ENCODE data around the gene RPLP2. TPM values are rescaled to one million over a fixed set of nuclear protein-coding genes. Genes with fewer than 3 reads are reported as not detected.

The RPLP2 gene
- total RNA-seq, 4 donors from 2014 or later: 314 to 600 (median 440) TPM

GRCh38 chr11:790721-791564 is 18.8 kb upstream of the RPLP2 start:
- H3K9me3 ChIP-seq: no peaks in the 10 kb centered on the region
- in situ Hi-C loops (cut with MboI; ENCODE audit: low sequenced_read_pairs in 4 of 4) (no loop called here), intact Hi-C loops (cut with DNase I; ENCODE audit: low total_unique reads) (no loop called here)
- TF ChIP-seq POLR2A (IDR thresholded peaks at IDR 0.05) (no peak), CTCF (IDR thresholded peaks at IDR 0.05 in 4 of 5, conservative IDR thresholded peaks at IDR 0.05 in 1 of 5) (no peak)
- no peak for DNase-seq
- no peaks in the 10 kb centered on the region for H3K36me3 ChIP-seq
- H3K27ac ChIP-seq: no peak overlapping the region
- peaks cover 41 to 59% (median 55%) of the 10 kb centered on the region in 3 donors for H3K27me3 ChIP-seq
- H3K4me3 ChIP-seq: no peak overlapping the region
- peaks cover 3 to 10% of the 10 kb centered on the region in 2 donors for H3K4me1 ChIP-seq
- no peak for ATAC-seq

- Histone ChIP-seq H3K9me3 (no peaks in the 10 kb centered on the region), H3K36me3 (no peaks in the 10 kb centered on the region), H3K27ac (no peak overlapping the region), H3K27me3 (peaks cover 41 to 60% (median 55%) of the 10 kb centered on the region in 3 donors), H3K4me3 (no peak overlapping the region), H3K4me1 (peaks cover 4 to 19% of the 10 kb centered on the region in 2 donors)
- DNase-seq (no peak), ATAC-seq (no peak)
- no peak for TF ChIP-seq POLR2A (IDR thresholded peaks at IDR 0.05)
- no peak for TF ChIP-seq CTCF (IDR thresholded peaks at IDR 0.05 in 4 of 5, conservative IDR thresholded peaks at IDR 0.05 in 1 of 5)
- intact Hi-C loops (cut with DNase I; ENCODE audit: low total_unique reads): no loop called here
- in situ Hi-C loops (cut with MboI; ENCODE audit: low sequenced_read_pairs in 4 of 4): no loop called here
These were observed 17.9 kb upstream of the RPLP2 start for GRCh38 chr11:791658-792534.

GRCh38 chr11:792535-792821 is 17.3 kb upstream of the RPLP2 start:
- in situ Hi-C loops (cut with MboI; ENCODE audit: low sequenced_read_pairs in 4 of 4) (no loop called here), intact Hi-C loops (cut with DNase I; ENCODE audit: low total_unique reads) (no loop called here)
- no peak for TF ChIP-seq POLR2A (IDR thresholded peaks at IDR 0.05)
- TF ChIP-seq CTCF (IDR thresholded peaks at IDR 0.05 in 4 of 5, conservative IDR thresholded peaks at IDR 0.05 in 1 of 5): no peak
- ATAC-seq (no peak), DNase-seq (no peak)
- no peaks in the 10 kb centered on the region for H3K36me3 ChIP-seq
- no peak overlapping the region for H3K27ac ChIP-seq
- no peak overlapping the region for H3K4me3 ChIP-seq
- H3K9me3 ChIP-seq: no peaks in the 10 kb centered on the region
- H3K27me3 ChIP-seq: peaks cover 41 to 60% (median 55%) of the 10 kb centered on the region in 3 donors
- peaks cover 7 to 25% of the 10 kb centered on the region in 2 donors for H3K4me1 ChIP-seq

GRCh38 chr11:792873-793272 is 16.9 kb upstream of the RPLP2 start:
- Histone ChIP-seq H3K4me3 (no peak overlapping the region), H3K4me1 (peaks cover 9 to 29% of the 10 kb centered on the region in 2 donors), H3K36me3 (no peaks in the 10 kb centered on the region), H3K27ac (no peak overlapping the region), H3K27me3 (peaks cover 39 to 60% (median 55%) of the 10 kb centered on the region in 3 donors), H3K9me3 (no peaks in the 10 kb centered on the region)
- no peak for ATAC-seq
- TF ChIP-seq CTCF (IDR thresholded peaks at IDR 0.05 in 4 of 5, conservative IDR thresholded peaks at IDR 0.05 in 1 of 5) (no peak), POLR2A (IDR thresholded peaks at IDR 0.05) (no peak)
- intact Hi-C loops (cut with DNase I; ENCODE audit: low total_unique reads): no loop called here
- DNase-seq: no peak
- in situ Hi-C loops (cut with MboI; ENCODE audit: low sequenced_read_pairs in 4 of 4): no loop called here
